Fibroblast of lung (primary cell): ENCODE results near the gene GPR107. TPM values are rescaled to one million over a fixed set of nuclear protein-coding genes. Genes with fewer than 3 reads are reported as not detected.

Source experiments
- DNase-seq, 2 donors: peaks; one replicate each; pipeline versions ENCODE4 v3.0.0 to v3.0.0-alpha.2; 2010; ENCODE audit warnings: low read depth in 2 of 2
- H2AFZ ChIP-seq: 2 replicates; pipeline ENCODE4 v1.5.1; 2012; ENCODE audit warnings: low read length, control low read depth, inconsistent platforms
- H3K27ac ChIP-seq: 2 replicates; pipeline ENCODE4 v1.5.1; 2011; ENCODE audit warnings: low read length, control low read depth; ENCODE audit not compliant: insufficient read depth
- H3K27me3 ChIP-seq: 2 replicates; pipeline ENCODE4 v1.5.1; 2011; ENCODE audit warnings: mild to moderate bottlenecking, low read length; ENCODE audit not compliant: control insufficient read depth, insufficient read depth
- H3K36me3 ChIP-seq: 2 replicates; pipeline ENCODE4 v1.5.1; 2011; ENCODE audit warnings: low read length; ENCODE audit not compliant: control insufficient read depth, insufficient read depth
- H3K4me1 ChIP-seq: 2 replicates; pipeline ENCODE4 v1.5.1; 2011; ENCODE audit warnings: low read length; ENCODE audit not compliant: control insufficient read depth, insufficient read depth; ENCODE audit errors: extremely low read depth
- H3K4me2 ChIP-seq: 2 replicates; pipeline ENCODE4 v1.5.1; 2011; ENCODE audit warnings: low read length, control low read depth; ENCODE audit not compliant: insufficient read depth; ENCODE audit errors: extremely low read depth
- H3K4me3 ChIP-seq, 4 experiments: fragments of 200-600 bp in 1 of 4; sonication (generic) in 1 of 4; replicated peaks in 1 of 4; 2 replicates each; pipeline ENCODE4 v1.5.1; 2011 to 2016; ENCODE audit warnings: low read length in 4 of 4, low read depth in 3 of 4, mild to moderate bottlenecking in 3 of 4, control low read depth in 2 of 4, inconsistent platforms in 1 of 4, mixed read lengths in 1 of 4; ENCODE audit not compliant: insufficient read depth in 1 of 4; ENCODE audit errors: control extremely low read depth in 1 of 4
- H3K79me2 ChIP-seq: 2 replicates; pipeline ENCODE4 v1.5.1; 2012; ENCODE audit warnings: mild to moderate bottlenecking, low read length, inconsistent platforms; ENCODE audit not compliant: control insufficient read depth, insufficient read depth
- H3K9ac ChIP-seq: 2 replicates; pipeline ENCODE4 v1.5.1; 2011; ENCODE audit warnings: mild to moderate bottlenecking, low read length, control low read depth; ENCODE audit not compliant: insufficient read depth
- H3K9me3 ChIP-seq: 2 replicates; pipeline ENCODE4 v1.5.1; 2012; ENCODE audit warnings: low read depth, low read length; ENCODE audit not compliant: control insufficient read depth, insufficient read depth
- H4K20me1 ChIP-seq: 2 replicates; pipeline ENCODE4 v1.5.1; 2011; ENCODE audit warnings: low read length; ENCODE audit not compliant: control insufficient read depth, insufficient read depth; ENCODE audit errors: extremely low read depth
- EZH2 ChIP-seq: IDR thresholded peaks from 2 replicates; pipeline ENCODE4 v1.5.1; 2012; ENCODE audit warnings: low read length, control low read depth, mild to moderate bottlenecking; ENCODE audit errors: missing control alignments
- polyA plus RNA-seq, 2 donors: library from polyadenylated mRNA; depleted of rRNA in 1 of 2; stranded (reverse) in 1 of 2; unstranded in 1 of 2; fragments of >200 nt; gene quantifications; 2 replicates each; pipeline ENCODE4 v1.2.1, GENCODE V29; 2011 to 2012; ENCODE audit warnings: missing spikeins in 1 of 2
- total RNA-seq: library from RNA; depleted of rRNA; stranded (reverse); fragments of >200 nt; gene quantifications from 2 replicates; pipeline ENCODE4 v1.2.1, GENCODE V29; 2014
- TF ChIP-seq, protein P1 (sequence below), 2 donors: IDR thresholded peaks in 1 of 2; conservative IDR thresholded peaks in 1 of 2; 1 replicate in 1 of 2; 2 replicates in 1 of 2; pipeline ENCODE4 v1.5.1; 2011 to 2012; ENCODE audit warnings: low read length in 2 of 2, control low read depth in 1 of 2, inconsistent platforms in 1 of 2, low read depth in 1 of 2, mild to moderate bottlenecking in 1 of 2

Gene GPR107
- total and polyA plus RNA-seq, 2 donors (not counting 1 experiment from before 2014, with no cell fraction given), result 27.6 to 43.5 TPM

DNA sequence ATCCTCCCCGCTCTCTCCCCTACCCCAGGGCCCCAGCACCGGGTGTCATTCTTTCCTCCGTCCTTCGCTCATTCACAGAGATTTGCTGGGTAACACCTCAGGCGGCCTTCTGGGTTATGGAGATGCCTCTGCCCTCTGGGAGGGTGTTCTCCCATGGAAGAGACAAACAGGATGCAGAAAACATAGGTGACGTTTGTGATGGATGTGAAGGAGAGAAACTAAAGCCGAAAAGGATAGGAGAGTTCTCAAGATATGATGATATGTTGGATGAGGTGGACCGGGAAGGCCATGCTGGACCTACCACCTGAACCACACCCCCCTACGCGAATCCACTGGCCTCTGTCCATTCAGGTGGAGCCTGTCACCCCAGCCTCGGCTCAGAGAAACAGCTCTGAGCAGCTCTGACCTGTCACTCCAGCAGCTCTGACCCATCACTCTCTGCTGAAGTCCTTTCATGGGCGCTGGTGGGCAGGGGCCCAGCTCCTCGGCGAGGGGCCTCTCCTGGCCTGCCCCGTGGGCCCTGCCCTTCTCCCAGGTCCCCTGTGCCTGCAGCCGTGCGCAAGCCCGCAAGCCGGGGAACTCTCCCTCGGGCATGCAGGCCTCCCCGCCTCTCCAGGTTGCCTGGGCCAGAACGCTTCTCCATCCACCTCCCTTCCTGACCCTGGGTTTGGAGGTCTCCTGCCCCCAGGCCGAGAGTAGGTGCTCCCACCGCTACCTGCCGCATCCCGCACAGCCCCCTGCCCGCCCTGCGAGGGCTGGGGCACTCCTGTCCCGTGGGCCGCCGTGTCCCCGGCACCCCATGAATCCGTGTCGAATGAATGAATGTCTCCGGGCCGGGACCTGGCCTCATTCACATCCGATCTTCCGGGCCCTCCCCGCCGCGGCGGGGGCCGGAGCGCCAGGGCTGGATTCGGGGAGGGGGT is 117.8 kb downstream of the GPR107 start:
- no peaks in the 10 kb centered on the region for H3K9me3 ChIP-seq
- H3K4me2 ChIP-seq, result peak overlapping the region; percentile 71
- TF ChIP-seq, protein P1, sequence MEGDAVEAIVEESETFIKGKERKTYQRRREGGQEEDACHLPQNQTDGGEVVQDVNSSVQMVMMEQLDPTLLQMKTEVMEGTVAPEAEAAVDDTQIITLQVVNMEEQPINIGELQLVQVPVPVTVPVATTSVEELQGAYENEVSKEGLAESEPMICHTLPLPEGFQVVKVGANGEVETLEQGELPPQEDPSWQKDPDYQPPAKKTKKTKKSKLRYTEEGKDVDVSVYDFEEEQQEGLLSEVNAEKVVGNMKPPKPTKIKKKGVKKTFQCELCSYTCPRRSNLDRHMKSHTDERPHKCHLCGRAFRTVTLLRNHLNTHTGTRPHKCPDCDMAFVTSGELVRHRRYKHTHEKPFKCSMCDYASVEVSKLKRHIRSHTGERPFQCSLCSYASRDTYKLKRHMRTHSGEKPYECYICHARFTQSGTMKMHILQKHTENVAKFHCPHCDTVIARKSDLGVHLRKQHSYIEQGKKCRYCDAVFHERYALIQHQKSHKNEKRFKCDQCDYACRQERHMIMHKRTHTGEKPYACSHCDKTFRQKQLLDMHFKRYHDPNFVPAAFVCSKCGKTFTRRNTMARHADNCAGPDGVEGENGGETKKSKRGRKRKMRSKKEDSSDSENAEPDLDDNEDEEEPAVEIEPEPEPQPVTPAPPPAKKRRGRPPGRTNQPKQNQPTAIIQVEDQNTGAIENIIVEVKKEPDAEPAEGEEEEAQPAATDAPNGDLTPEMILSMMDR (conservative IDR thresholded peaks at IDR 0.05 in 1 of 2, IDR thresholded peaks at IDR 0.05 in 1 of 2; ENCODE audit: low read depth in 1 of 2, low read length in 2 of 2), result no peak
- no peak for TF ChIP-seq EZH2
- H4K20me1 ChIP-seq, result no peaks in the 10 kb centered on the region
- no peak for DNase-seq
- H3K27ac ChIP-seq, result no peak overlapping the region
- H3K9ac ChIP-seq, result peak overlapping the region; percentile 30
- H3K79me2 ChIP-seq, result peaks cover 33% of the 10 kb centered on the region
- H3K27me3 ChIP-seq, result no peaks in the 10 kb centered on the region
- no peaks in the 10 kb centered on the region for H3K36me3 ChIP-seq
- H3K4me3 ChIP-seq, result peak overlapping the region in 3 of 4 experiments; percentile 32 to 51 (median 37)
- H2AFZ ChIP-seq, result peak overlapping the region; percentile 54
- no peaks in the 10 kb centered on the region for H3K4me1 ChIP-seq

DNA sequence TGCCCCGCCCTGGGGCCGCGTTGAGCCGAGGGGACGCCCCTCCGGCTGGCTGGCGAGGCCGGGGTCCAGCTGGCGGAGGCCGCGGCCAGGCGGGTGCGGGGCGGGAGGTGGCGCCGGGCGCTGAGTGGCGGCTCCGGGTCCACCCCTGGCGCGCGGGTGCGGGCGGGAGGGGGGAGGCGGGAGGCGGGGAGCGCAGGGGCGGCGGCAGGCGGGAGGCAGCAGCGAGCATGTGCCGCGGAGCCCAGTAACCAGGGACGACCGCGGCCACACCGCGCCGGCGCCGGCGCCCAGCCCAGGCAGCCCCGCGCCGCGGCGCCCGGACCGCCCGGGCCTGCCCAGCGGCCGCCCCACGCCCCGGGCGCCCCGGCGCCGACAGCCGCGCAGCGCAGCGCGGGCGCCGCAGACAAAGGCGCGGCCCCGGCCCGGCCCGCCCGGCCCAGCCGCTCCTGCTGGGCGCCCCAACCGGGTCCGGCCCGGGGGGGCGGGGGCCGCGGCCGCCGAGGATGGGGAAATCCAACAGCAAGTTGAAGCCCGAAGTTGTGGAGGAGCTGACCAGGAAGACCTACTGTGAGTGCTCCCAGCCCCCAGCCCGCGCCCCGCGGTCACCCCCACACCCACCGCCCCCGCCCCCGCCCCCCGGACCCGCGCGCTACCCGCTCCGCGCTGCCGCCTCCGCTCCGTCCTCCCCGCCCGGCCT is 118.6 kb downstream of the GPR107 start, which contains the start of gene NCS1:
Gene NCS1, plus strand, starts transcription at position 244 of the 697 bp plus-strand sequence. Its CDS starts 260 bp downstream, at position 504.
- H3K9me3 ChIP-seq, result no peaks in the 10 kb centered on the region
- H3K79me2 ChIP-seq, result peaks cover 40% of the 10 kb centered on the region
- H3K4me1 ChIP-seq, result no peaks in the 10 kb centered on the region
- no peaks in the 10 kb centered on the region for H3K27me3 ChIP-seq
- TF ChIP-seq, protein P1 (conservative IDR thresholded peaks at IDR 0.05 in 1 of 2, IDR thresholded peaks at IDR 0.05 in 1 of 2; ENCODE audit: low read depth in 1 of 2, low read length in 2 of 2), result no peak
- TF ChIP-seq EZH2, result no peak
- H3K4me3 ChIP-seq, result peak within 1 kb of the TSS; percentile 54 to 85 (median 71)
- peak within 1 kb of the TSS; percentile 75 for H3K9ac ChIP-seq
- peak within 1 kb of the TSS; percentile 97 for H3K4me2 ChIP-seq
- H4K20me1 ChIP-seq, result no peaks in the 10 kb centered on the region
- peak; percentile 64 to 71 for DNase-seq
- peak within 1 kb of the TSS; percentile 54 for H2AFZ ChIP-seq
- H3K36me3 ChIP-seq, result peaks cover 1% of the 10 kb centered on the region
- peak within 1 kb of the TSS; percentile 33 for H3K27ac ChIP-seq
